ENCODE measurements around the gene NPTX1.

NPTX1 gene

GRCh38 chr17:80486692-80487091 is 10.3 kb upstream of the NPTX1 start:
- TF ChIP-seq POLR2AphosphoS5 (IDR thresholded peaks at IDR 0.05; ENCODE audit: low read depth, low read length) = no peak
- no peak for DNase-seq (ENCODE audit: insufficient read length)
- FAIRE-seq = no peak

DNA sequence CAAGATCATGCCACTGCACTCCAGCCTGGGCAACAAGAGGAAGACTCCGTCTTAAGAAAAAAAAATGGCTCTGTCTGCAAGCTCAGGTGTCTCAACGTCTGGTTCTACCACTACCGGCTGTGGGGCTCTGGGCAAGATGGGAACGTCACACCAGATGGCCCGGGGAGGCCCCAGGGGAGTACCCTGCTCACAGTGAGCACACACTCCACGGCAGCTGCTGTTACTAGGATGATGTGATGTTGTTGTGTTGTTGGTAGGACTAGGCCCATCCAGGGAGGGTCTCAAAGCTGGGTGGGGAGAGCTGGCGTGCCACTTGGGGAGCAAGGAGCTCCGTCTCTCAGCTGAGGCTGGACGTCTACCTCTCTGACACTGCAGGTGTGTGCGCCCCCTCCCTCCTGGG is 9.4 kb upstream of the NPTX1 start:
- FAIRE-seq (no peak), DNase-seq (ENCODE audit: insufficient read length) (no peak)
- TF ChIP-seq POLR2AphosphoS5 (IDR thresholded peaks at IDR 0.05; ENCODE audit: low read depth, low read length) (no peak), TAF1 (IDR thresholded peaks at IDR 0.05; ENCODE audit: borderline replicate concordance, low read depth, low read length) (no peak), POLR2A (IDR thresholded peaks at IDR 0.05; ENCODE audit: low read depth, low read length) (no peak)

DNA sequence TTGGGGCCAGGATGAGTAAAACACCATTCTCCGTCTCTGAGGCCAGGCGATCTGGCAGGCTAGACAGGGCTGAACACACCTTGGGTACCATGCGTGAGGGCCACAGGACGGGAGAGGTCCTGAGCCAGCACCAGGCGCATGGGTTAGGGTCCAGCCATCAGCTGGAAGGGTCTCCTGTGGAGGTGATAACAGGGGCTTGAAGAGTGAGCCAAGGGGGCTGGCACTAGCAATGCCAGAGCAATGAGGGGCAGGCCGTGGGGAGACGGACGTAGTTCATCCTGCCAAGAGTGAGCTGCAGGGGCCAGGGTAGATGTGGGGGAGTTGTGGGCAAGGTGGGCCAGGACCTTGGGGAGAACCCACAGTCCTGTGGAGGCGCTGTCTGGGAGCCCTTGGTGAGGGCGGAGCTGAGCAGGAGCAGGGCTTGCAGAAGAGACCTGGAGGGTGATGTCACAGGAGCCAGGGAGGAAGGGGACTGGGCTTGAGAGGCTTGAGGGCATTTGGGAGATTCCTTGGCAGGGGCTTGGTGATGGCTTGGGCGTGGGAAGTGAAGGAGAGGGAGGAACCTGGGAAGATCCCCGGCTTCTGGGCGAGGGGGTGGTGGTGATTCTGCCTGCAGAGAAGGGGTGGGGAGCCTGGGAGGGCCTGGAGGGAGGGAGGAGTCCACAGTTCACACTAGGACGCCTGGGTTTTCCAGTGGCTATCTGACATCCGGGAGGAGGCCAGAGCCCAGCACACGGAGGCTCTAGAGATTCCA is 6.3 kb upstream of the NPTX1 start:
- no peak for FAIRE-seq
- no peak for TF ChIP-seq POLR2AphosphoS5 (IDR thresholded peaks at IDR 0.05; ENCODE audit: low read depth, low read length)
- no peak for TF ChIP-seq POLR2A (IDR thresholded peaks at IDR 0.05; ENCODE audit: low read depth, low read length)
- no peak for TF ChIP-seq TAF1 (IDR thresholded peaks at IDR 0.05; ENCODE audit: borderline replicate concordance, low read depth, low read length)
- no peak for DNase-seq (ENCODE audit: insufficient read length)

- TF ChIP-seq TAF1 (IDR thresholded peaks at IDR 0.05; ENCODE audit: borderline replicate concordance, low read depth, low read length) (no peak), POLR2A (IDR thresholded peaks at IDR 0.05; ENCODE audit: low read depth, low read length) (no peak), POLR2AphosphoS5 (IDR thresholded peaks at IDR 0.05; ENCODE audit: low read depth, low read length) (no peak)
- FAIRE-seq (no peak), DNase-seq (ENCODE audit: insufficient read length) (no peak)
Observed at GRCh38 chr17:80482058-80482318, 5.6 kb upstream of the NPTX1 start.

- no peak for FAIRE-seq
- no peak for TF ChIP-seq POLR2AphosphoS5 (IDR thresholded peaks at IDR 0.05; ENCODE audit: low read depth, low read length)
- TF ChIP-seq TAF1 (IDR thresholded peaks at IDR 0.05; ENCODE audit: borderline replicate concordance, low read depth, low read length) = no peak
- DNase-seq (ENCODE audit: insufficient read length) = no peak
Observed at GRCh38 chr17:80481284-80482057, 5.1 kb upstream of the NPTX1 start.

DNA sequence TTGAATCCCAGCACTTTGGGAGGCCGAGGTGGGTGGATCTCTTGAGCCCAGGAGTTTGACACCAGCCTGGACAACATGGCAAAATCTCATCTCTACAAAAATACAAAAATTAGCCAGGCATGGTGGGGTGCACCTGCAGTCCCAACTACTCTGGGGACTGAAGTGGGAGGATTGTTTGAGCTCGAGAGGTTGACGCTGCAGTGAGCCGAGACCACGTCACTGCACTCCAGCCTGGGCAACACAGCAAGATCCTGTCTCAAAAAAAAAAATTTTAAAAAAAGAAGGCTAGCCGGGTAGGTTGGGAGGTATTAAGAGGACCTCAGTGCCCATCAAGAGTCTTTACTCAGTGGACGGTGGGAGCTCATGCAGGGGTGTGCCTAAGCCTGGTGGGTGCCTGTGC is 3.8 kb upstream of the NPTX1 start:
- TF ChIP-seq POLR2AphosphoS5 (IDR thresholded peaks at IDR 0.05; ENCODE audit: low read depth, low read length) = no peak
- no peak for TF ChIP-seq POLR2A (IDR thresholded peaks at IDR 0.05; ENCODE audit: low read depth, low read length)
- no peak for TF ChIP-seq TAF1 (IDR thresholded peaks at IDR 0.05; ENCODE audit: borderline replicate concordance, low read depth, low read length)
- DNase-seq (ENCODE audit: insufficient read length) (no peak), FAIRE-seq (no peak)

GRCh38 chr17:80479246-80479566 is 2.8 kb upstream of the NPTX1 start:
- DNase-seq (ENCODE audit: insufficient read length) (no peak), FAIRE-seq (no peak)
- no peak for TF ChIP-seq POLR2A (IDR thresholded peaks at IDR 0.05; ENCODE audit: low read depth, low read length)
- no peak for TF ChIP-seq POLR2AphosphoS5 (IDR thresholded peaks at IDR 0.05; ENCODE audit: low read depth, low read length)
- no peak for TF ChIP-seq TAF1 (IDR thresholded peaks at IDR 0.05; ENCODE audit: borderline replicate concordance, low read depth, low read length)

DNA sequence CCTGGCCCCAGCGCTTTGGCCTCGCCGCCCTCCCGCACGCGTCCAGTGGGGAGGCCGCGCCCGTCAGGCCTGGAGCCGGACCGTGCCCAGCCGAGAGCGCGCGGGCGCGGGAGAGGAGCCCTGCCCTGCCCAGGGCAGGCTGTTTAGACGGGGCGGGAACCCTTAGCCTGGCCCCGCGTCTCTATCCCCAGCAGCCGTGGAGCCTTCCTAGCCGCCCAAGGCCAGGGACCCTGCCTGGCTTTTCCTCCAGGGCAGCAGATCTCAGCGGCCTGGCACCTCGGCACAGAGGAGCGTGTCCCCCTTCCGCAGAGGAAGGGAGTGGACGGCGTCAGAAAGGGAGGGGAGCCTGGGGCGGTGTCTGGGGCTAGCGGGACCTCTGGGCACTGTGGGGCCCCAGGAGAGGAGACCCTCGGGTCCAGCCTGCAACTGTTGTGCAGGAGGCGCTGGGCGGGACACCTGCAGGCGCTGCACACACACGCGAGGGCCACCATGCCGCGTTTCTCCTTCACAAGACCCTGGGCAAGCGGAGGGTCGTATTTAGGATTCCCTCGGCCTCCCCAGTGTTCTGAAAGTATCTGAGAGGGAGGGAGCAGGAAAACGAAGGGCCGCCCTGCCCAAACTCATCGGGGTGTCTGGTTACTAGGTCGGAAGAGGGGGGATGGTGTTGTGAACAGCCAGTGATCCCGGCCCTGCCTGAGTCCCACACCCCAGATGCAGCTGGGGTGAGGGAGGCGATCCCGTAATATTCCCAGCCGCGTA is 2.3 kb upstream of the NPTX1 start:
- no peak for FAIRE-seq
- TF ChIP-seq POLR2A (IDR thresholded peaks at IDR 0.05; ENCODE audit: low read depth, low read length) (no peak), POLR2AphosphoS5 (IDR thresholded peaks at IDR 0.05; ENCODE audit: low read depth, low read length) (no peak), TAF1 (IDR thresholded peaks at IDR 0.05; ENCODE audit: borderline replicate concordance, low read depth, low read length) (no peak)
- no peak for DNase-seq (ENCODE audit: insufficient read length)

DNA sequence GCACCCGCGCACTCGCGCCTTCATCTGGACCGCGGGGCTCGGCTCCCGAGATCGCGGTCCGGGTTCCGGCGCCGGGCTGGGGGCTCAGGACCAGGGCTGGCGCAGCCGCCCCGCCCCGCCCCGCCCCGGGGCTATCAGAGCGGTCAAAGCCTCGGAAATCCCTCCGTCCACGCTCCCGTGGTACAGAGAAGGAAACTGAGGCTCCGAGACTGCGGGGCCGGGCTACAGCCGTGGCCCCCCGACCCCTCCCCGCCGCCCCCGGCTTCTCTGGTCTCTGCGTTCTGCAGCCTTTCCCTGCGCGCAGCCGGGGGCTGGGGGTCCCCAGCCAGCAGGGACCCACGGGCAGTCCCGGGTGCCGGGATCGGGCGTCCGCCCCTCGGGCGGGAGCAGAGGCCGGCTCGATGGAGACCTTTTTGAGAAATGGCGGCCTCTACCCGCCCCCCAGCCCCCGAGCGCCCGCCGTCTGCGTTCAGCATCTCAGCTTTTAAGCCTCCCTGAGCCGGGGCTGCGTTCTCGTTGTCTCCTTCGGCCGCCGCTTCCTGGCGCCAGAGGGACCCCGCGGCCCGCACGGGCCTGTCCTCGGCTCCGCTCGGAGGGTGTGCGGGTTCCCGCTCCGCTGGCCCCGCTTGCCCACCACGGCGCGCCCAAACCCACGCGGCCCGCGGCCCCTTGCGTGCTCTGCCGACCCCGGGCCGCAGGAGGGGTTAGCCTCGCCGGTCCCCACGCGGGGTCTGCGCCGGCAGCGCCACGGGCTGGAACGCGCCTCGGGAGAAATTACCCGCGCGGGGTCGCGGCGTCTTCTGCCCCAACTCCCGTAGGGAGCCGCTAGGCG is 1.5 kb upstream of the NPTX1 start:
- no peak for TF ChIP-seq TAF1 (IDR thresholded peaks at IDR 0.05; ENCODE audit: borderline replicate concordance, low read depth, low read length)
- no peak for TF ChIP-seq POLR2A (IDR thresholded peaks at IDR 0.05; ENCODE audit: low read depth, low read length)
- TF ChIP-seq POLR2AphosphoS5 (IDR thresholded peaks at IDR 0.05; ENCODE audit: low read depth, low read length) = no peak
- no peak for FAIRE-seq
- DNase-seq (ENCODE audit: insufficient read length) = no peak

GRCh38 chr17:80476877-80477646 is 655 bp upstream of the NPTX1 start:
- no peak for DNase-seq (ENCODE audit: insufficient read length)
- TF ChIP-seq POLR2AphosphoS5 (IDR thresholded peaks at IDR 0.05; ENCODE audit: low read depth, low read length) (no peak), POLR2A (IDR thresholded peaks at IDR 0.05; ENCODE audit: low read depth, low read length) (no peak), TAF1 (IDR thresholded peaks at IDR 0.05; ENCODE audit: borderline replicate concordance, low read depth, low read length) (no peak)

More at GRCh38 chr17:80476877-80477646, 655 bp upstream of the NPTX1 start:
- no peak for FAIRE-seq

Data from GM12892 (cell line).